22Rv1 (cell line): ENCODE measurements around the gene PLXNC1.

ENCODE experiments used
- H3K27ac ChIP-seq: fragments of 450-650 bp; 2 replicates; pipeline ENCODE4 v1.5.1; 2017
- CTCF ChIP-seq: fragments of 450-650 bp; IDR thresholded peaks from 2 replicates; pipeline ENCODE4 v1.5.1; 2017; ENCODE audit warnings: mild to moderate bottlenecking
- ZFX ChIP-seq: fragments of 450-650 bp; IDR thresholded peaks from 2 replicates; pipeline ENCODE4 v1.6.1; 2017; ENCODE audit warnings: antibody characterized with exemption, borderline replicate concordance

The PLXNC1 gene

GRCh38 chr12:94172973-94173372 is 24.6 kb downstream of the PLXNC1 start:
- no peak overlapping the region for H3K27ac ChIP-seq
- no peak for TF ChIP-seq CTCF
- TF ChIP-seq ZFX: no peak

GRCh38 chr12:94173660-94174265 is 25.4 kb downstream of the PLXNC1 start:
- H3K27ac ChIP-seq: no peak overlapping the region

GRCh38 chr12:94174576-94174975 is 26.2 kb downstream of the PLXNC1 start:
- H3K27ac ChIP-seq: no peak overlapping the region
- TF ChIP-seq ZFX: no peak
- no peak for TF ChIP-seq CTCF

More at GRCh38 chr12:94173660-94174265, 25.4 kb downstream of the PLXNC1 start:
- TF ChIP-seq ZFX: no peak
- TF ChIP-seq CTCF: no peak

GRCh38 chr12:94175763-94176668 is 27.6 kb downstream of the PLXNC1 start:
- no peak overlapping the region for H3K27ac ChIP-seq
- TF ChIP-seq ZFX (no peak), CTCF (no peak)

- no peak overlapping the region for H3K27ac ChIP-seq
- TF ChIP-seq ZFX (no peak), CTCF (no peak)
These were observed 29.7 kb downstream of the PLXNC1 start for GRCh38 chr12:94178054-94178453.

DNA sequence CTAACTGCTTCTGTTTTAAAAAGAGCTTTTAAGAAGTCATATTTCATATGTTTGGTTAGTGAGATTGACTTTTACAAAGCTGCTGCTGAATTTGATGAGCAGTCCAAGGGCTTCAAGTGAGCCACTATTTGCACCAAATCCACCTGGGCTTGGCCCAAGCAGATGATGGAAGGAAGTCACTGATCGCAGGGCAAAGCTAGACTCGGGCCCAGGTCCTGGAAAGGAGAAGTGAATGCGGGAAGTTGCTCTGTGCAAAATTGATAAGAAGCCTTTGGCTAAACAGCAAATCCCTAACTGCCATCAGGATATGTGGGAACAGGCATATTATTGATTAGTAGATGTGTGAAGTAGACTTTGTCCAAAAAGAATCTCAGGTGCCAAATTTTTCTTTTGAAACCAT is 30.5 kb downstream of the PLXNC1 start:
- H3K27ac ChIP-seq: no peak overlapping the region

More for the DNA sequence above, 30.5 kb downstream of the PLXNC1 start:
- TF ChIP-seq ZFX (no peak), CTCF (no peak)
